Measurements from ENCODE around the gene LINC01488.

- TF ChIP-seq RARB (CRISPR knock-in tag; IDR thresholded peaks at IDR 0.05) = no peak
- TF ChIP-seq ZNF565 (CRISPR knock-in tag; conservative IDR thresholded peaks at IDR 0.05; ENCODE audit: low read depth) = no peak
- no peak for TF ChIP-seq ESRRG (CRISPR knock-in tag; IDR thresholded peaks at IDR 0.05)
- no peak for TF ChIP-seq ARNTL (CRISPR knock-in tag; IDR thresholded peaks at IDR 0.05; ENCODE audit: borderline replicate concordance, low read depth)
- no peak for TF ChIP-seq ZC3H10 (CRISPR knock-in tag; IDR thresholded peaks at IDR 0.05)
- no peak for TF ChIP-seq CREB5 (CRISPR knock-in tag; IDR thresholded peaks at IDR 0.05; ENCODE audit: low read depth)
- no peak for TF ChIP-seq ZFP30 (CRISPR knock-in tag; IDR thresholded peaks at IDR 0.05)
- no peak for TF ChIP-seq PATZ1 (CRISPR knock-in tag; IDR thresholded peaks at IDR 0.05; ENCODE audit: borderline replicate concordance)
- TF ChIP-seq TCF4 (CRISPR knock-in tag; IDR thresholded peaks at IDR 0.05; ENCODE audit: borderline replicate concordance) = no peak
- no peak for TF ChIP-seq ZNF70 (CRISPR knock-in tag; IDR thresholded peaks at IDR 0.05)
- no peak for TF ChIP-seq ZFP3 (CRISPR knock-in tag; IDR thresholded peaks at IDR 0.05)
- TF ChIP-seq CSRNP3 (CRISPR knock-in tag; IDR thresholded peaks at IDR 0.05) = no peak
Observed at GRCh38 chr11:69485337-69486041, 4.0 kb downstream of the LINC01488 start.
